Embryonic facial prominence (tissue), 1 donor: ENCODE results near the gene GALNT14.

Source experiments
- DNase-seq: peaks from one replicate; pipeline ENCODE4 v3.0.0-alpha.2; 2016; ENCODE audit errors: extremely low spot score

The GALNT14 gene

DNA sequence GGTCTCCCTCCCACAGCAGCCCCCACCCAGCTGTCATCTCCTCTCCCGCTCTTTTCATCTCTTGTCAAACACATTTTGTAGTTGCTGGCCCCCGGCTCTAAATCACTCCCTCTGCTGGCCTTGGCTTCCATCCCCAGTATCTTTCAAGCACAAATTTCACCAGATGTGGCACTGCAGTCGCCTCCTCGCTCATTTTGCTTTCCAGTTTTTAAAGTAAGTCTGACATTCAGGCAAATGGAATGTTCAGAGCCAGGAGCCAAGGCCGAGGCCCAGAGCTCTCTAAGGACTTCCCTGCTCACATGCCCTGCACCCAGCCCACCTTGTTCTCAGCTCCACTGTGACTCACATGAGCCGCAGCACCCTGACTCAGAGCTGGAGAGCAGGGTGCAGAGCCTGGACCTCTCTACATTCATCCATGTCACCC, 158.4 kb downstream of the GALNT14 start:
- no peak for DNase-seq

DNA sequence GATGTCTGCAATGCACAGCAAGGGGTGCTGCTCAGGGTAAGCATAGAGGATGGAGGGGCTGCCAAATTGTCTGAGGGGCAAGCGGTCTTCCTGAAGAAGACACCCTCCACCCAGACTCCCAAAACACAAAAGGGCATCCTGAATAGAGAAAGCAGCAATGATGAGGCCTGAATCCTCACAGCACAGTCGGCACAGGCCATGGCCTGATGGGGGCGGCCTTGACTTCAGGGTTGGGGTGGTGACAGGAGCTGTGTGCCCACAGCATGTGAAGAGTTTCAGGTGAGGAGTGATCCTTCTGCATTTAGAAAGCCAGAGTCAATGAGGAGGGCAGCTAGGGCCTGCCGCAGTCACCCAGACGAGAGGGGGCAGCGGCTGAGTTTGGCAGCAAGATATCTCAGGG, 159.4 kb downstream of the GALNT14 start:
- no peak for DNase-seq

DNA sequence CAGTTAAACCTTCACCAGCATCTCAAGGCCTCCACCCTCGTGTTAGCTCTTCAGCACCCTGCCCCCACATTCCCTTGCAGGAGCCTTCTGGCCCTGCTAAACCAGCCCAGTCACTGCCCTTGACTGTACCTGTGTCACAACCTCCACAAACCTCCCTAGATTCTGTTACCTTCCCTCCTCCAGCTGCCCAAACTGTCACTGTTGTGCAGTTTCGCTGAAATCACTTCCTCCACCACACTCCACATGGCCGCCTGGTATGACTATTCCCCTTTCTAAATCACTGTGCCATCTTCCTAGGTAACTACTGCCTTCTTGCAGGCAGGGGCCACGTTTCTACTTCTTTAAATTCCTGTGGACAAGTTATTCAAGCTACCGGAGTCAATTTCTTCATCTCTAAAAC, 160.2 kb downstream of the GALNT14 start:
- no peak for DNase-seq

DNA sequence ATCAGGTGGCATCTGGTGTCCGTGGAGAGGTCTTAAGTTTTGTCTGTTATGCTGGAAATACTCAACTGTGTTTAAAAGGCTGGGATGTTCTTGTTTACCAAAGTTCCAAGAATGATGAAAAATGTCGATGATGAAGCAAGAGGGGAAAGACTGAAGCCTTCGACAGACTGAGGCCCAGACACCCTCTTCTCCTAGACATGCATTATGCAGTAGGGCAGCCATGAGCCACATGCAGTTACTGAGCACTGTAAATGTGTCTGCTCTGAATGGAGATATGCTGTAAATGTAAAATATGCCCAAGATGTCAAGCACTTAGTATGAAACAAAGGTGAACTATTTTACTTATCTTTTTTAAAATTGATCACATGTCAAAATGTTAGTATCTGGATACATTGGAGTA, 163.1 kb downstream of the GALNT14 start:
- no peak for DNase-seq

DNA sequence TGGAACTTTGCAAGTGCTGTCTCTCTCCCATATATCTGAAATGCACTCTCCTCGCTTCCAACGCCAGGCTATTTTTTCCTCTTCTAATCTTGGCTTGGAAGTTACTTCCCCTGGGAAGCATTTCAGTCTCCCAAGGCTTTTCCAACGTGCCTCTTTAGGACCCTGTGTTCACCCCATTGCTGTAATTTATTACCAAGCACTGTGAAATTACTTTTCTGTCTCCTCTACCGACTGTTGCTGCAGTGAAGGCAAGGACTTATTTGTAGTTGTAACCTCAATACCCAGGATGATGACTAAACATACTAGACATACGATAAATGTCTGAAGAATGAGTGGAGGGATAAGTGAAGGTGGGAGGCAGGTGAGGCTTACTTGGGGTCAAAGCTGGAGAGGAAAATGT, 163.7 kb downstream of the GALNT14 start:
- DNase-seq = no peak

DNA sequence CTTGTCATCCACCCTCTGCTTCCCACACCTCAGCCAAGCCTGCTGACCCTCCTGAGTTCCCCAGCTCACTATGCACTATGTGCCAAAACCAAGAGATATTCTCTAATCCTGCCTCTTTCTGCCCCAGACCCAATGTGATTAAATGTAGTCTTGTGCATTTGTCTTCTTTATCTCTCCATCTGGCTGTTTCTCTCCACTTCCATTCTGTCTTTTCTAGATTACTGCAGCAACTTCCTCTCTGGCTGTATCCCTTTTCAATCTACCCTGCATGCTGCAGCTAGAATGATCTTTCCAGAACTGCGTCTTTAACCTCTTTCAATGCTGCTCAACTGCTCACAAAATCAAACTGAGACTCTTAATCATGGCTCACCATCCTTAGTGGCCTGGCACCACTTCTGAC, 164.1 kb downstream of the GALNT14 start:
- no peak for DNase-seq

DNA sequence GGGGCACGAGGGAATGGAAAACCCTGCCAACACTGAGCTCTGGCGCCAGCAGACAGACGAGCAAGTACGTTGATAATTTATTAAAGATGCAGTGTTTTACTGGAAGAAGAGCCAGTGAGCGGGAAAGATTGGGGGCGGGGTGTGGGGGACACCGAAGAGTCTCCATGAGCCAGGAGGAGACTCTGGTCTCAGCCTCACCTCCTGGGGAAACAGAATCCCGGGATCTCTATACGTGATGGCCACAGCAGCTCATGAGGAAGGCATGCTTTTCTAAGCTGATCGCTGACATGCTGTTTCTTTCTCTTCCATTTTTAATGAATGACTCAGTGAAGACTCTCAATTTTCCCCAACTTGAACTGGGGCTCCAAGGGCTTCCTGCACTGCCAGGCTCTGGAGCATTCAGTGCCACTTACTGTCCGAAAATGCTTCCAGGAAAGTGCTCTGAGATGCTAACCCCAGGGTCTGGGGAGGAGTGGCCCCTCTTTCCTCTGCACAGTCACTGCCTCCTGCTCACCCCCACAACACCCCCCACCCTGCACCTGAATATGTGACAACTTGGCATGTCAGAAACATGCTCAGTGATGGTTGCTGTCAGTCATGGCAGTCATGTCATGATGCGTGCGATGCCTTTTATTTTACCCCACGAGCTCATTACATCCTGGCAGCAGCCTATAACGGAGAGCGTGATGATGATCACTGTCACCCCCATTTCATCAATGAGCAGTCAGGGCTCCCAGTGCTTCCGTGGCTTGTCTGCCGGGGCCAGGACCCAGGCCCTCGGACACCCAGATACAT, 166.8 kb downstream of the GALNT14 start:
- no peak for DNase-seq

DNA sequence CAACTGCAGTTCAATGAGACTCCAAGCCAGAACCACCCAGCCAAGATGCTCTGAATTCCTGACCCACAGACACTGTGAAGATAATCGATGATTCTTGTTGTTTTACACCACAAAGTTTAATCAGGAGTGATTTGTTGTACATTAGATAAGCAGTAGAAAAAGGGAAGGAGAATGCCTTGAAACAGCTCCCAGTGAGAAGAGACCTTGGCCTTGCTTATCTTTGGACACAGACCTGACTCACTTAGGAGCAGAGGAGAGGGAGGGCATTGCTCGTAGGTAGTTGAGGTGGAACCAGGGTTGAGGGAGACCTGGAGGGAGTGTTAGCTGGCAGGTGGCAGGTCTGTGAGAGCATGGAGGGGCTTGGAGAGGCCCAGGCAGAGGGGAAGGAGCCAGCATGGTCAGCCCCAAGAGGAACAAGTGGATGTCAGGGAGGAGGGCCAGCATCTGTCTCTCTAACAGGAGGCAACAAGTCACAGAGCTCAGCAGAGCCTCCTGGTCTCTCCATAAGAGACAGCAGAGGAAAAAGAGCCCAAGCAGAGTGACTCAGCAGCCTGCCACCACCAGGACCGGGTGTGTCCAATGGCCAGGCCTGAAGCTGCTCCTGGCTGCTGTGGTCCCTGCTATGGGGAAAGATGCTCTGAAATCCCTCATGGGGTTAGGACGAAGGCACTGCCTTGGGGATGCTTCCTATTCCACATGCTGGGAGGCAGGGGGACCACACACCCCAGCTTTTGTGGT, 169.4 kb downstream of the GALNT14 start:
- no peak for DNase-seq

DNA sequence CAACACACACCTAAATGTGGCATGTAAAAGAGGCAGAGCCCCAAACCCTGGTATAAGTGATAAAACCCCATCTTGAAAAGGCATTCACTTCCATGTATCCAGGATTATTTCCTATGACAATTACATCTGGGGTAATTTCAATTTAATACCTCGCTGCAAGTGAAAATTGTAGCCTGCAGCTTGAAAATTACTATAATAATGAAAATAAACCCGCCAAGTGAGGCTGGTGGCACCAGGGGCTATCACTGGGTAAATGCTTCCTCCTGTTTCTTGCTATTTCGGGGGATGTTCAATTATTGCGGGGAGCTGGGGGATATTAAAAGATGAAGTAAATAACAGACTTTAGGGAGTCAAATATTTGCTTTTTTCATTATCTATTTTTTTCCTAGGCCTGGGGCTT, 171.5 kb downstream of the GALNT14 start:
- no peak for DNase-seq

DNA sequence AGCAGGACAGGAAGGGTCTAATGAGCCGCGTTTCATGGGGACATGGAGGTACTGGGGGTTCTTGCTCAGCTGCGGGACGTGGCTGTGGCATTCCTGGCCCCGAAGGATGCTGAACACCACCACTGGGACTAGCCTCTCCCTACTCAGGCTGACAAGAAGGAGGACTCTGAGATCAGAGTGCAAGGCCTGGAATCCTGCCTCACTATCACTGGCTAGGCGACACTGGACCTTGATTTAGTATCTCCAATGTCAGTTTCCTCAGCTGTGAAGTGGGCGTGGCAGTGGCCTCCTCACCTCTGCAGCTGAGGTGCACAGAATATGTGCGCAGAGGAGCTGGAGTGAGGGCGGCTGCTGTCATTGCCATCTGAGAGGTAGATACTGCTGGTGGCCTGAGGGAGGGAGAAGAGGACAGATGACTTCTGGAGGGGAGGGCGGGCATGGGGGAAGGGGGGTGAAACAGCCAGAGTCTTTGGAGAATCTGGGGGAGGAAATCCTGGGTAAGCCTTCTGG, 173.2 kb downstream of the GALNT14 start:
- no peak for DNase-seq

DNA sequence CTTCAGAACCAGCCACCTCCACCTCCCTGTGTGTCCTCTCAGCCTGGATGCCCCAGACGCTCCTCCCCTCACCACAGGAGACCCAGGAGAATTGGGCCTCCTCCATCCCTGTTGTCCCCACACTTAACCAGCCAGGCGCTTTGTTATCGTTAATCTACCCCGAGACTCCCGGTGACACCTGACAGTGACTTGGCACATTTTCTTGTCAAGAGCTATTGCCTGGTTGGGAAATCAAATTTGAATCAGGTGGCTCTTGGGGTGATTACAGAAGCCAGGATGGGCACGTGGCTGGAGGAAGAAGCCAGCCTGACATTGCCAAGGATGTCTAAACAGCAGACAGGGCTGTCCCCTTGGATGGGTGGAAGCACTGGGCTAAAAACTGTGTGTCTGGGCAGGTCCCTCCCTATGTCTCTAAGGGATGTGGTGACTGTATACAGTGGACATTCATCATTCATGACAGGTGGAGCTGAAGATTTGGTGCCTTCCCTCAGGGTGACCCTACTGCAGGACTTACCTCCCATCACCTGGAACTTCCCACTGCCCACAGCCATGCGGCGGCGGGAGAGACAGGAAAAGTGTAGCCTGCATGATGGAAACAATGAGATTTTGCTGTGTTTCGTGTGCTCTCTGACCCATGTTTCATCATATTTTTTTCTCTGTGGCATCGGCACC, 173.8 kb downstream of the GALNT14 start:
- DNase-seq = no peak

DNA sequence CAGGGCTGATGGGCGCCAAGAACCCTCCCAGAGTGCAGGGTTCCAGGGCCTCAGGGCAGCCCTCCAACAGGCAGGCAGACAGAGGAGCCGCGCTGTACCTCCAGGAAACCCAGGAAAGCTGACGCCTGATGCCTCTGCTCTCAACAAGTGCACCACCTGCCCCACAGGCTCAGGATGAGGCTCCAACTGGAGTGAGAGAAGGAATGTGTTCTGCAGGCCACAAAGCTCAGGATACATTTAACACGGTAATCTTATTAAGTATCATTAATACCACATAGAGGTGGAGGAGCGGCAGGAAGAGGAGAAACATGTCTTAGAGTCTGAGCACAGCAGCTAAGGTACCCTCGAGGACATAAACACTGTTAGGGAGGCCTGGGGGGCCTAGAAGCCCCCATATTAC, 175.1 kb downstream of the GALNT14 start:
- no peak for DNase-seq

DNA sequence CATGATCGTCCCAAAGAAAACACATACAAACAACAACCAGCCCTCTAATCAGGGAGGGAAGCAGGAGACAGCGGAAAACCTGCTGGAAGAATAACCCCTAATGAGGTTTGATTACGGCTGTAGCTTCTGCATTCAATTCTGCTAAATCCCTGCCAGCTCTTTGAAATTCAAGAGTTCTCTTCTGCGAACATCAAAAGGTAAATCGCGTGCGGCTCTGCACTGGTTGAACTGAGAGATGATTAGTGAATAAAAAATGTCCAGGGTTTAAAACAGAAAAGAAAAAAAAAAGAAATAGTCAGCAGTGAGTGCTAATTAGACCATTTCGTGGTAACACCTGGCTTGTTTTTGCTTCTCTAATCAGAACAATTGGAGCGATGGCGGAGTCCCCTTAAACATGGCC, 178.0 kb downstream of the GALNT14 start:
- DNase-seq = no peak

DNA sequence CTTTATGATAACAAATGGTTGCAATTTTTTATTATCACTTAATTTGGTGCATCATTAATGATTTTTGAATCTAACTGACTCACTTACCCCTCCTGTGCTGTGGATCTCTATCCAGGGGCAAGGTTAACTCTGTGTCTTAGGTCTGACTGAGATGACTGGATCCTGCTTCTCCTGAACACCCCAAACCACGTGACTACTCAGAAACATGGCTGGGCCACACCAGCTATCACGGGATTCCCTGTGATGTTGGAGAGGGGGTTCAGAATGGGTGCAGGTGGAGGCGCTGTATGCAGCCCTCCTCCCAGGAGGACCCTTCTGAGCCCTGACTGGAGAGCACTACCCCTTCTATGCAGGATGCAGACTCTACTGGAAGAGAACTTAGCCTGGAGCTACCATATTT, 178.6 kb downstream of the GALNT14 start:
- no peak for DNase-seq

DNA sequence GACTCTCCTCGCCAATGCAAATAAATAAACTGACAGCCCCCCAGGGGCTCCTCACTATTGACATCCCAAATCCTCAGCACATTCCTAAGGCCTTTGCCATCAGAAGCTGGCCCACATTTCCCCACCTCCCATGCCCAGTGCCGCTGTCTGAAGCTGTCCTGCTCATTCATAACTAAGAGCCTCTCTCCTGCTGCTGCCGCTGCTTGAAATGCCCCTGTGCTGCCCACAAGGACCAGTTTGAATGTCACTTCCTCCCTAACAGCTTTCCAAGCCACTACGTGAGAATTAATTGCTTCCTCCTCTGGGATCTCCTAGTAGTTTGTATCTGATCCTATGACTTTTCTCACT, 179.3 kb downstream of the GALNT14 start:
- DNase-seq = no peak

DNA sequence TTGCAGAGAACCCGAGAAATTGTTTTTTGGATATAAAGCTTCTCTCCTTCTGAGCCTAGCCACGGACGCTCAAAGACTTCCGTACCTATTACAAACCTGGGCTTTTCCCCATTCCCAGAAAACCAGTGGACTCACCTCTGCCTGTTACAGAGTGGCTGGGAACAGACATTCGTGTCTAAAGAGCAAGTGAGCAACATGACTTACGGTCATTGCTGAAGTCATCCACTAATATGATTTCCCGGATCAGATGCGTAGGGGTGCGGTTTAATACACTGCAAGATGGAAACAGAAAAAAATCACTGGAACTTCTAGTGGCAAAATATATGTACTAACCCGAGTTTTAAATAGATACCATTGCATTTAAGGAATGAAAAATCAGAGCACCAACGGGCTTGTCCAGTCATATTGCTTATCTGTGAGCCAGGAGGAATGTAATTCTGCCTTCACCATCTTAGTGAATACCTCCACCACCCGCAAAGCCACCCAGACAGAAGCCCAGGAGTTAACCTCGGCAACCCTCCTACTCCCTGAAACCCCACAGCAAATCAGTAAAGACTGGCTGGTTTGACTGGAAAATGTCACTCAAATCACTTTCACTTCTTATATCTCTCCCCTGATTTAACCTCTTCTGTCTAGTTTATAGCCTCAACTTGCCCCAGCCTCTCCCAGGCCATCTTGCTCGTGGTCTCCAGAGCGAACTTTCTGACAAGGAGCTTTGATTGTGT, 179.9 kb downstream of the GALNT14 start:
- DNase-seq = no peak

DNA sequence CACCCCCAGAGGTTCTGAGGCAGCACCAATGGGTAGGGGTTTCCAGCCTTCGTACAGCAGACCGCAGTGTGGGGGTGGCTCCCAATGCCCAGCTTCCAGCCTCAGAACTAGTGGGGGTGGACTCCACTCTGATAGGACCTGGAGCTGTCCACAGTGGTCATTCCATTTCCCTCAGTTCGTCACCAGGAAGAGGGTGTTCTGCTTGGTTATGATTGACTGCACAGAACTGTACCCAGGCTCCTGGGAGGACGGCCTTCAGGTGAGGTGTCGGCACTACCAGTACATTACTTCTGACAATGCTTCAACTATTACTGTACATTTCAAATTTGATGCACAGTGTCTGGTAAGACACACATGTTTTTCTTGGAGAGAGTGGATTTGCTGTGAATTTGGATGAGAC, 180.6 kb downstream of the GALNT14 start:
- DNase-seq = no peak

DNA sequence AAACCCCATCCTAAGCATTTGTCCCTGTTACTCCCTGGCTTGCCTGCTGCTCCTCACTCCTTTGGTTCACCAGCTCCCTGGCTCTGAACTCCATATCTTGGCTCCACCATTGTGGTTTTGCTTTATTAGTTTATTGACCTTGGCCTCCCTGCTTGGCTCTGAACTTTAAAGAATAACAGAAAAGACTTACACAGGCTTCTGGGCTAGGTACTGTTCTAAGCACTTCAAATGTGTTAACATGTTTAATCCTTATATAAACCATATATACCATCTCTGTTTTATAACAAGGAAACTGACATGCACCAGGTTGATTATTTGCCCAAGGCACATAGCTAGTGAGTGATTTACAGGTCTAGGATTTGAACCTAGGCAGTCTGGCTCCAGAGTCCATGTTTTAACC, 181.2 kb downstream of the GALNT14 start:
- DNase-seq = no peak

DNA sequence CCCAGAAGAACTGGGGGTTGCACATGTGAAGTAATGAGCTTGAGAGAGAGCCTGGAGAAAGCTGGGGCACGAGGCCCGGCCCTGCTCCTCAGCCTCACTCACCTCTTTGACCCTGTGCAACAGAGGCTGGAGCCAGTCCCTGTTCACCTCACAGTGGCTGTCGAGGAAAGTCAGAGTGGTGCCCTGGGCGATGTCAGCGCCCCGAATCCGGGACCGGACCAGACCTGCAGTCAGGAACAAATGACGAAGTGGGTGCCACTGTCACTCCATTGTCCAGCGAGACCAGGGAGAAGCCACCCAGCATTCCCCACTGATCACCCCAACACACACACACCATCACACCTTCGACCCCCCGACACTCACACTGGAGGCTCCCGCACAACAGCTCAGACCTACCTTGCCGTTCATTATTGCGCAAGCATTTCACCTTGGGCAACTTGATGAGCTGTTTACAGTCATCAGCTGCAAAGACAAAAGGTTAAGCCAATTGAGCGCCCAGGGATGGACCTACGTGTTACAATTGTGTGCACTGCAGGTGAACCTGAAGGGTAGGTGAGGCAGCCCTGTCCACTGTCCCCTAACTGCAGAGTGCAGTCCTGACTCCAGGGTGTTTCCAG, 182.6 kb downstream of the GALNT14 start:
- no peak for DNase-seq

DNA sequence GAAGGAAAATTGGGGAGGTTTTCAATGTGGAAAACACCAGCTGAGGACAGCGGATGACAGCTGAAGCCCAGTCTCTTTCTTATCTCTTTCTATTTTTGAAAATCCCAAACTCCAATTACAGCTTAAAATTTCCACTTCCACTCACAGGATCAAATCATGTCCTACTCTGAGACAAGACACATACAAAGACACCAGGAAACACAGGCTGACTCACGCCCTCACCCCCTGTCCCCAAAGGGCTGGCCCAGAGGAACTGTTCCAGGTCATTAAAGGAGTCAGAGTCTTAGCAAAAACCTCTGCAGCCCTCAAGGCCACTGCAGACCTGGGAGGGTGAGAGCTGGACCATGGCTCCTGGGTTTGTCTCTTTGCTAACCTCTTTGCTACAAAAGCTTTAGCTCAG, 187.9 kb downstream of the GALNT14 start:
- DNase-seq = no peak

DNA sequence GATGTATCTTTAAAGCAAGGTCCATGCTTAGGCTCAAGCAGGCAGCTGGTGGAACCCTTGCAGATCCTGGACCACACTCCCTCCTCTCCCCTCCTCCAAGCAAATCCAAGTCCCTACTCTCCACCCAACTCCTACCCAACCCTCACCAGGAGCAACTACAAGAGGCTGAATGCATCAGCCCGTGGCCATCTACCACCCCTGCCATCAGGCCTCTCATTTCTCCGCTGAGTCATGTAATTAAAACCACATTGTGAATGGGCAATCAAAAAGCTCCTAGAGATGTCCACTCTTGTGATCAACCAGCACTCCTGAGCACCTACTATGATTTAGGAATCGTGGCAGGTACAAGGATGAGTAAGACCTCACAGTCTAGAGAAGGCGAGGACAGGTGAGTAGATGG, 188.8 kb downstream of the GALNT14 start:
- no peak for DNase-seq

DNA sequence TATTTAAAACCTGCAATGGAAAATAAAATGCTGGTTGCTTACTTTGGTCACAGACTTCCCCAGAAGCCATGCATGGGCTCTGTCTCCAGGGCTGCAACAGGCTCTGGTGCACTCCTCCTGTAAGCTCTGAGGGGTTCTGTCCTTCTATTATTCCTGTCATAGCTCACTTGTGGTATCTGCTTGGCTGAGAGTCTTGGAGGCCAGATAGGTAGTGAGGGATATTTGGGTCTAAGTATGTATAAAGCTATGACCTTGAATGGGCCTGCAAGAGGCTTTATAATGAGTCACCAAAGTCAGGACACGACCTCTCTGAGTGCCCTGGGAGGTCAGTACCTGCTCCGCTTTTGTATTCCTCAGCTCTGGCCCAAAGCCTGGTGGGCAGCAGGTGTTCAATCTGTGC, 189.4 kb downstream of the GALNT14 start:
- DNase-seq = no peak
